WI38 (cell line): Measurements from ENCODE around the gene TRMT11.

ENCODE experiments used
- H3K4me3 ChIP-seq: 2 replicates; pipeline ENCODE4 v1.5.1; 2011; ENCODE audit warnings: low read depth, mild to moderate bottlenecking, control low read depth, low read length
- TF ChIP-seq, protein P1 (sequence below): IDR thresholded peaks from 2 replicates; pipeline ENCODE4 v1.5.1; 2012; ENCODE audit warnings: low read depth, mild to moderate bottlenecking, control low read depth, low read length

The TRMT11 gene

GRCh38 chr6:126072834-126073233, 86.5 kb downstream of the TRMT11 start:
- TF ChIP-seq, protein P1, sequence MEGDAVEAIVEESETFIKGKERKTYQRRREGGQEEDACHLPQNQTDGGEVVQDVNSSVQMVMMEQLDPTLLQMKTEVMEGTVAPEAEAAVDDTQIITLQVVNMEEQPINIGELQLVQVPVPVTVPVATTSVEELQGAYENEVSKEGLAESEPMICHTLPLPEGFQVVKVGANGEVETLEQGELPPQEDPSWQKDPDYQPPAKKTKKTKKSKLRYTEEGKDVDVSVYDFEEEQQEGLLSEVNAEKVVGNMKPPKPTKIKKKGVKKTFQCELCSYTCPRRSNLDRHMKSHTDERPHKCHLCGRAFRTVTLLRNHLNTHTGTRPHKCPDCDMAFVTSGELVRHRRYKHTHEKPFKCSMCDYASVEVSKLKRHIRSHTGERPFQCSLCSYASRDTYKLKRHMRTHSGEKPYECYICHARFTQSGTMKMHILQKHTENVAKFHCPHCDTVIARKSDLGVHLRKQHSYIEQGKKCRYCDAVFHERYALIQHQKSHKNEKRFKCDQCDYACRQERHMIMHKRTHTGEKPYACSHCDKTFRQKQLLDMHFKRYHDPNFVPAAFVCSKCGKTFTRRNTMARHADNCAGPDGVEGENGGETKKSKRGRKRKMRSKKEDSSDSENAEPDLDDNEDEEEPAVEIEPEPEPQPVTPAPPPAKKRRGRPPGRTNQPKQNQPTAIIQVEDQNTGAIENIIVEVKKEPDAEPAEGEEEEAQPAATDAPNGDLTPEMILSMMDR, result no peak

GRCh38 chr6:126075335-126076071, 89.2 kb downstream of the TRMT11 start:
- TF ChIP-seq, protein P1, result no peak
- H3K4me3 ChIP-seq, result no peak overlapping the region

More at GRCh38 chr6:126072834-126073233, 86.5 kb downstream of the TRMT11 start:
- no peak overlapping the region for H3K4me3 ChIP-seq

- TF ChIP-seq, protein P1, result no peak
- H3K4me3 ChIP-seq, result no peak overlapping the region
These were observed 90.8 kb downstream of the TRMT11 start for GRCh38 chr6:126076992-126077664.

DNA sequence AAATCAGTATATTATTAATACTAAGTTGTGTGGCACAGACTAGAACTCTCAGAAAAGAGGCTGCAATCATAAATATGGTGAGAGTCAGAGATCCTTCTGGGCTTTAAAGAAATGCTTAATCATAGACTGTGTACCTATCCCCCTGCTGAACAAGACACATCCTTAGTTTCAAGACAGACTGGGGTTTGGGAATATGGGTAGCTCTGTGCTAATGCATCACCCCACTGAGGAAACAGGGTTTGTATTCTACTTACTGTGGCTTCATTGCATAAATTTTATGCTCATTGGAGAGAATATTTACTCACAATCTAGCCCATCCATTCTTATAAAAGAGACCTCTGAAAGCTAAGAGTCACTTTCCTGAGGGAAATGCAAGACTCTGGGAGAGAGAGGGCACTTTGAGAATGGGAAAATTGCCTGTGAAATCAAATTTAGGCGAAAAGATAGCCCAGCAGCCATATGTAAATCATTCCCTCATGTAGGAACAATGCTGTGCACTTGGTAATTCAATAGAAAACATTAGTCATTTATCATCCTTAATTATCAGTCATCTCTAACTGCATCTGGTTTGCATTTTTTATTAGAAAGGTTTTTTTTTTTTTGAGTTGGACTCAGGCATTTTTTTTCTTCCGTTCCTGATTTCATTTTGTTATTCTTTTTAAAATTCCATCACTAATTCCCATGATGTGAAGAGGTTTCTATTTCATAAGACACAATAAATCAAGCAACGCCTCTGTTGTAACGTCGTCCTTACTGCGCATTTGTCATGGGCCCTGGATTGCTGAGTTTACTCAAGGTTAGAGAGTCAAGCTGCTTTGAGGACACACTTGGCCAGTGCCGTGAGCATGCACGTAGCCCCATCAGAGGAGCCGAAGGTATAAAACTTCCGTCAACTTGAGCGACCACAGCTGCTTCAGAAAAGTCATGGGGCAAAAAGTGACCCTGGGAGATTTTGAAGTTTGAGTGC, 91.8 kb downstream of the TRMT11 start:
- no peak overlapping the region for H3K4me3 ChIP-seq
- TF ChIP-seq, protein P1, result no peak

DNA sequence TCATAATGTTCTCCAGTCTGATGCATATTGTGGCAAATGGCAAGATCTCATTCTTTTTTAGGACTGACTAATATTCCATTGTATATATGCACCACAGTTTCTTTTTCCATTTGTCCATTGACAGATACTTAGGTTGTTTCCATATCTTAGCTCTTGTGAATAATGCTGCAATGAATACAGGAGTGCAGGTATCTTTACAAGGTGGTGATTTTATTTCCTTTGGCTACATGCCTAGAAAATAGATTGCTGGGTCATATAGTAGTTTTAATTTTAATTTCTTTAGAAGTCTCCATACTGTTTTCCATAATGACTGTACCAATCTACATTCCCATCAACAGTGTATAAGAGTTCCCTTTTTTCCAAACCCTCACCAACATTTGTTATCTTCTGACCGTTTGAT, 97.5 kb downstream of the TRMT11 start:
- TF ChIP-seq, protein P1, result no peak

GRCh38 chr6:126086560-126086959, 100.2 kb downstream of the TRMT11 start:
- H3K4me3 ChIP-seq, result no peak overlapping the region
- TF ChIP-seq, protein P1, result no peak

More for the DNA sequence above, 97.5 kb downstream of the TRMT11 start:
- H3K4me3 ChIP-seq, result no peak overlapping the region
